HepG2 (cell line): ENCODE data around the gene PRDX5. TPM values are rescaled to one million over a fixed set of nuclear protein-coding genes. Genes with fewer than 3 reads are reported as not detected.
A peak's percentile ranks its signal among the peaks of the same experiment; 100 is the strongest.

Experiments
- ATAC-seq: fragments of 200-7000 bp; cut with Tn5 transposase; 3 replicates; pipeline ENCODE4 v1.9.1; 2020; ENCODE audit warnings: mild to moderate bottlenecking, moderate library complexity
- BruUV-seq: library from RNA; stranded (reverse); fragments of 400-500 nt; replicated peaks from 2 replicates; lab custom pipeline; 2021; lab: Mats Ljungman, UMichigan
- CTCF ChIA-PET: fragments of 300-600 bp; formaldehyde crosslinking; extraction: SDS; loops from one replicate; lab custom pipeline; 2021; ENCODE audit warnings: low total read pairs, inconsistent platforms, low intra/inter-chr PET ratio; lab: Yijun Ruan, JAX
- POLR2A ChIA-PET: fragments of 350-600 bp; sonication (Branson Sonifier 250); formaldehyde crosslinking; loops from one replicate; lab custom pipeline; 2020; ENCODE audit warnings: antibody characterized with exemption, inconsistent platforms; lab: Yijun Ruan, JAX
- DNase-seq: peaks from one replicate; pipeline ENCODE4 v3.0.0-alpha.2; 2015; ENCODE audit warnings: low spot score
- FAIRE-seq: peaks from 3 replicates; lab custom pipeline; 2011; peaks lifted over from hg19 to GRCh38; lab: Jason Lieb, UNC
- H2AFZ ChIP-seq: one replicate; pipeline ENCODE4 v1.6.1; 2011; ENCODE audit warnings: low read length, inconsistent platforms
- H3K27ac ChIP-seq: fragments of 300-600 bp; 3 replicates; pipeline ENCODE4 v1.8.0; 2011; ENCODE audit warnings: mixed run types, mild to moderate bottlenecking, mixed read lengths, low read length, inconsistent platforms; ENCODE audit not compliant: insufficient read depth; ENCODE audit errors: extremely low read length
- H3K27me3 ChIP-seq, 2 experiments: fragments of 200-600 bp in 1 of 2; 2 replicates in 1 of 2; 3 replicates in 1 of 2; pipeline versions ENCODE4 v1.6.0 to v1.8.0; 2011; ENCODE audit warnings: low read length in 2 of 2, mild to moderate bottlenecking in 2 of 2, moderate library complexity in 2 of 2, inconsistent platforms in 1 of 2; ENCODE audit not compliant: insufficient read depth in 2 of 2, control insufficient read depth in 1 of 2
- H3K36me3 ChIP-seq, 2 experiments: fragments of 200-600 bp in 1 of 2; replicated peaks in 1 of 2; 2 replicates in 1 of 2; 3 replicates in 1 of 2; pipeline versions ENCODE4 v1.5.1 to v1.8.0; 2011; ENCODE audit warnings: low read length in 2 of 2, inconsistent platforms in 1 of 2; ENCODE audit not compliant: insufficient read depth in 2 of 2, control insufficient read depth in 1 of 2
- H3K4me1 ChIP-seq: 2 replicates; pipeline ENCODE4 v1.5.1; 2012; ENCODE audit warnings: low read length, inconsistent platforms; ENCODE audit not compliant: insufficient read depth
- H3K4me2 ChIP-seq: 2 replicates; pipeline ENCODE4 v1.6.0; 2011; ENCODE audit warnings: low read depth, low read length, inconsistent platforms
- H3K4me3 ChIP-seq, 3 experiments: fragments of 200-600 bp in 1 of 3; sonication (generic), shearing (Covaris generic) in 1 of 3; replicated peaks in 1 of 3; 2 replicates each; pipeline ENCODE4 v1.5.1; 2011 to 2016; ENCODE audit warnings: low read length in 3 of 3, inconsistent platforms in 2 of 3, low read depth in 2 of 3, mild to moderate bottlenecking in 2 of 3, control low read depth in 1 of 3, mixed read lengths in 1 of 3; ENCODE audit not compliant: insufficient read depth in 1 of 3
- H3K79me2 ChIP-seq: one replicate; pipeline ENCODE4 v1.6.1; 2011; ENCODE audit warnings: low read length, inconsistent platforms; ENCODE audit not compliant: insufficient read depth
- H3K9ac ChIP-seq: 2 replicates; pipeline ENCODE4 v1.6.0; 2011; ENCODE audit warnings: mild to moderate bottlenecking, low read depth, low read length, inconsistent platforms; ENCODE audit not compliant: insufficient read depth
- H3K9me3 ChIP-seq: 2 replicates; pipeline ENCODE4 v1.5.1; 2012; ENCODE audit warnings: mild to moderate bottlenecking, low read length
- H4K20me1 ChIP-seq: 2 replicates; pipeline ENCODE4 v1.6.0; 2011; ENCODE audit warnings: inconsistent platforms, mild to moderate bottlenecking, low read length, moderate library complexity; ENCODE audit not compliant: insufficient read depth
- ATF4 ChIP-seq, 2 experiments: fragments of 450-650 bp in 1 of 2; sonication (generic) in 1 of 2; formaldehyde crosslinking; IDR thresholded peaks; 2 replicates each; pipeline versions ENCODE4 v1.5.0 to v1.8.0; 2020 to 2022; ENCODE audit warnings: mild to moderate bottlenecking in 1 of 2, missing genetic modification reagents in 1 of 2
- CEBPB ChIP-seq: IDR thresholded peaks from 2 replicates; pipeline ENCODE4 v1.6.1; 2011; ENCODE audit warnings: low read depth, low read length, improper control_type of control experiment, borderline replicate concordance
- DDIT3 ChIP-seq: sonication (generic); formaldehyde crosslinking; IDR thresholded peaks from 2 replicates; pipeline ENCODE4 v1.4.0; 2020; ENCODE audit warnings: mild to moderate bottlenecking, missing genetic modification reagents
- DR1 ChIP-seq: sonication (generic); formaldehyde crosslinking; IDR thresholded peaks from 2 replicates; pipeline ENCODE4 v1.8.0; 2021; ENCODE audit warnings: mild to moderate bottlenecking, missing genetic modification reagents, inconsistent platforms
- PATZ1 ChIP-seq: sonication (generic); formaldehyde crosslinking; IDR thresholded peaks from 2 replicates; pipeline ENCODE4 v1.4.0; 2020; ENCODE audit warnings: missing genetic modification reagents
- PREB ChIP-seq: sonication (generic); formaldehyde crosslinking; IDR thresholded peaks from 2 replicates; pipeline ENCODE4 v1.4.0; 2020; ENCODE audit warnings: missing genetic modification reagents
- SP2 ChIP-seq: sonication (generic); formaldehyde crosslinking; IDR thresholded peaks from 2 replicates; pipeline ENCODE4 v1.5.1; 2020; ENCODE audit warnings: mild to moderate bottlenecking, missing genetic modification reagents
- ZNF234 ChIP-seq: sonication (generic); formaldehyde crosslinking; conservative IDR thresholded peaks from 2 replicates; pipeline ENCODE4 v1.5.1; 2020; ENCODE audit warnings: mild to moderate bottlenecking, missing genetic modification reagents
- ZNF317 ChIP-seq: sonication (generic); formaldehyde crosslinking; IDR thresholded peaks from 2 replicates; pipeline ENCODE4 v1.5.0; 2020; ENCODE audit warnings: mild to moderate bottlenecking, missing genetic modification reagents
- ZNF44 ChIP-seq: sonication (generic); formaldehyde crosslinking; IDR thresholded peaks from 2 replicates; pipeline ENCODE4 v1.5.1; 2020; ENCODE audit warnings: mild to moderate bottlenecking, missing genetic modification reagents
- ZNF496 ChIP-seq: sonication (generic); formaldehyde crosslinking; IDR thresholded peaks from 2 replicates; pipeline ENCODE4 v1.8.1; 2023; ENCODE audit warnings: mild to moderate bottlenecking, moderate library complexity, missing genetic modification reagents; ENCODE audit not compliant: insufficient replicate concordance
- ZNF550 ChIP-seq: sonication (generic); formaldehyde crosslinking; IDR thresholded peaks from 2 replicates; pipeline ENCODE4 v1.4.0; 2020; ENCODE audit warnings: mild to moderate bottlenecking, missing genetic modification reagents, borderline replicate concordance
- ZNF749 ChIP-seq: sonication (generic); formaldehyde crosslinking; IDR thresholded peaks from 2 replicates; pipeline ENCODE4 v1.8.0; 2022; ENCODE audit warnings: mild to moderate bottlenecking, missing genetic modification reagents, moderate library complexity, borderline replicate concordance
- ZNF766 ChIP-seq: sonication (generic); formaldehyde crosslinking; IDR thresholded peaks from 2 replicates; pipeline ENCODE4 v1.5.0; 2020; ENCODE audit warnings: missing genetic modification reagents, borderline replicate concordance
- ZUFSP ChIP-seq: sonication (generic); formaldehyde crosslinking; IDR thresholded peaks from 2 replicates; pipeline ENCODE4 v1.9.0; 2021; ENCODE audit warnings: missing genetic modification reagents, mild to moderate bottlenecking, borderline replicate concordance
- WGBS: methylation state at CpG from one replicate; pipeline ENCODE4 v1.1.6; 2017; ENCODE audit warnings: low lambda C conversion rate; 5-methylcytosine and 5-hydroxymethylcytosine counted together
- in situ Hi-C: cut with HindIII; loops from 2 replicates; pipeline ENCODE4 v1.10.0; 2017; ENCODE audit warnings: low pct_unique_long_range_greater_than_20kb; ENCODE audit not compliant: extremely low pct_ligation_motif_present
- intact Hi-C: fragments of 100-400 bp; cut with micrococcal nuclease; formaldehyde crosslinking; loops from one replicate; pipeline ENCODE4 v1.10.0; 2022; ENCODE audit not compliant: unreplicated experiment
- polyA plus RNA-seq, 8 experiments: library from polyadenylated mRNA; depleted of rRNA in 3 of 8; stranded (reverse) in 7 of 8; unstranded in 1 of 8; fragments of >200 nt; fragmentation: Illumina TruSeq in 4 of 8; extraction: Trizol in 4 of 8; gene quantifications; 2 replicates each; pipeline versions ENCODE4 v1.2.1 to v1.2.3, GENCODE V29; 2011 to 2016; ENCODE audit warnings: low read depth in 4 of 8, missing spikeins in 1 of 8, mixed read lengths in 1 of 8; ENCODE audit not compliant: insufficient read depth in 1 of 8
- total RNA-seq, 5 experiments: library from RNA; depleted of rRNA; stranded (reverse); fragments of >200 nt; fragmentation: Illumina TruSeq; extraction: Trizol; gene quantifications; 2 replicates each; pipeline ENCODE4 v1.2.3, GENCODE V29; 2016; ENCODE audit warnings: low read depth in 1 of 5

Gene PRDX5
- total and polyA plus RNA-seq, 2 of the 13 experiments (the other 11 are each of a cell fraction or from before 2014, with no cell fraction given), result 215 to 311 TPM

- intact Hi-C loops, result no loop called here
- Histone ChIP-seq H3K9me3 (no peaks in the 10 kb centered on the region), H3K27me3 (no peaks in the 10 kb centered on the region; a peak in 1 of 5 replicates), H3K79me2 (peaks cover 15% of the 10 kb centered on the region), H3K27ac (peak overlapping the region; percentile 98), H4K20me1 (no peaks in the 10 kb centered on the region), H3K4me1 (peaks cover 22% of the 10 kb centered on the region), H3K4me3 (peak overlapping the region; percentile 97 to 99 (median 99)), H2AFZ (no peak overlapping the region), H3K9ac (peak overlapping the region; percentile 94), H3K4me2 (peak overlapping the region; percentile 99), H3K36me3 (peaks cover 1 to 33% of the 10 kb centered on the region in 2 experiments; a peak in 3 of 5 replicates)
- ChIA-PET POLR2A (interaction anchor here (0.9 to 4.5 kb wide), 7 partner anchors 13 to 133 kb away, joined by 3 to 103 read pairs (median 33); partner anchors contain the start of genes ESRRA and STIP1), CTCF (no interaction called here)
- in situ Hi-C loops, result no loop called here
- DNase-seq (no peak), FAIRE-seq (no peak), ATAC-seq (no peak)
- BruUV-seq, result TSS peak; percentile 45
- WGBS, result 29% methylated on average over 19 of the region's 19 CpGs
- peak; percentile 83 for TF ChIP-seq CEBPB
- TF ChIP-seq ZNF317 (CRISPR knock-in tag), result no peak
- no peak for TF ChIP-seq ZNF550 (CRISPR knock-in tag)
- TF ChIP-seq SP2 (CRISPR knock-in tag), result no peak
- TF ChIP-seq DDIT3, result no peak
- TF ChIP-seq ZNF44 (CRISPR knock-in tag), result no peak
- no peak for TF ChIP-seq DR1 (CRISPR knock-in tag)
- TF ChIP-seq ZNF496, result no peak
- no peak for TF ChIP-seq ZNF749 (CRISPR knock-in tag)
- TF ChIP-seq ZNF234 (CRISPR knock-in tag), result no peak
- no peak for TF ChIP-seq PREB (CRISPR knock-in tag)
- TF ChIP-seq PATZ1 (CRISPR knock-in tag), result peak; percentile 55
- TF ChIP-seq ATF4 (CRISPR knock-in tag; IDR thresholded peaks at IDR 0.05), result 0 out of 4 replicates have a peak, but pooled peaks of 1 of the 2 experiments have one; percentile 1
- no peak for TF ChIP-seq ZNF766
- TF ChIP-seq ZUFSP, result no peak
Measured at GRCh38 chr11:64318766-64319761, 1.1 kb downstream of the PRDX5 start.
